Gastroesophageal sphincter (tissue), 4 donors: ENCODE measurements around the gene GCSH. TPM values are rescaled to one million over a fixed set of nuclear protein-coding genes. Genes with fewer than 3 reads are reported as not detected.

ENCODE experiments used
- ATAC-seq: fragments of 150-250 bp; one replicate; pipeline ENCODE4 v1.9.1; 2016; ENCODE audit warnings: mild to moderate bottlenecking, moderate library complexity
- H3K27ac ChIP-seq, 4 donors: fragments of 200-600 bp; sonication (generic) in 3 of 4; 1 replicate in 3 of 4; 2 replicates in 1 of 4; pipeline ENCODE4 v1.5.1; 2016 to 2019
- H3K27me3 ChIP-seq: fragments of 200-600 bp; sonication (generic); one replicate; pipeline ENCODE4 v1.5.1; 2019
- H3K36me3 ChIP-seq, 2 donors: fragments of 200-600 bp; sonication (generic); one replicate each; pipeline ENCODE4 v1.5.1; 2019; ENCODE audit warnings: control low read depth in 1 of 2
- H3K4me1 ChIP-seq, 3 donors: fragments of 200-600 bp; sonication (generic); 1 replicate in 2 of 3; 2 replicates in 1 of 3; pipeline ENCODE4 v1.5.1; 2016 to 2019; ENCODE audit warnings: control low read depth in 2 of 3
- H3K4me3 ChIP-seq, 2 donors: fragments of 200-600 bp; sonication (generic); one replicate each; pipeline ENCODE4 v1.5.1; 2019; ENCODE audit warnings: mild to moderate bottlenecking in 1 of 2, moderate library complexity in 1 of 2
- H3K9me3 ChIP-seq, 3 donors: fragments of 200-600 bp; sonication (generic); one replicate each; pipeline ENCODE4 v1.5.1; 2017 to 2019; ENCODE audit warnings: control low read depth in 2 of 3
- CTCF ChIP-seq, 4 experiments: fragments of 200-600 bp in 2 of 4; fragments of 450-650 bp in 2 of 4; sonication (generic) in 1 of 4; IDR thresholded peaks; one replicate each; pipeline ENCODE4 v1.5.1; 2017 to 2019; ENCODE audit warnings: antibody characterized with exemption in 4 of 4, mild to moderate bottlenecking in 2 of 4, moderate library complexity in 2 of 4
- EP300 ChIP-seq: sonication (generic); formaldehyde crosslinking; IDR thresholded peaks from one replicate; pipeline ENCODE4 v1.6.1; 2017; ENCODE audit warnings: antibody characterized with exemption, mild to moderate bottlenecking
- POLR2A ChIP-seq, 2 donors: fragments of 450-650 bp; IDR thresholded peaks; one replicate each; pipeline ENCODE4 v1.6.1; 2017; ENCODE audit warnings: antibody characterized with exemption in 2 of 2, mild to moderate bottlenecking in 2 of 2, moderate library complexity in 1 of 2
- POLR2AphosphoS5 ChIP-seq: sonication (generic); formaldehyde crosslinking; IDR thresholded peaks from one replicate; pipeline ENCODE4 v1.6.1; 2017; ENCODE audit warnings: antibody characterized with exemption
- whole genome bisulfite sequencing, 2 donors: methylation state at CpG; one replicate each; pipeline ENCODE4 v1.1.5; 2018; ENCODE audit warnings: low coverage in 1 of 2; 5-methylcytosine and 5-hydroxymethylcytosine counted together
- total RNA-seq, 4 donors: library from RNA; depleted of rRNA; stranded (reverse); fragments of >200 nt; gene quantifications; one replicate each; pipeline ENCODE4 v1.1.0, GENCODE V29; 2016

Gene GCSH
- total RNA-seq, 4 donors from 2014 or later = 11.8 to 22.4 (median 12.8) TPM

GRCh38 chr16:81101702-81102101 is 5.5 kb upstream of the GCSH start:
- Histone ChIP-seq H3K27me3 (no peaks in the 10 kb centered on the region), H3K27ac (no peak overlapping the region), H3K9me3 (no peaks in the 10 kb centered on the region), H3K4me1 (peaks cover 0 to 6% (median 0%) of the 10 kb centered on the region in 3 donors), H3K36me3 (no peaks in the 10 kb centered on the region), H3K4me3 (no peak overlapping the region)
- 87 to 100% methylated on average over 4 of the region's 9 CpGs for WGBS, 2 donors
- ATAC-seq = no peak
- no peak for TF ChIP-seq EP300
- TF ChIP-seq POLR2A (IDR thresholded peaks at IDR 0.05) = no peak
- TF ChIP-seq CTCF (IDR thresholded peaks at IDR 0.05) = no peak
- TF ChIP-seq POLR2AphosphoS5 = no peak

GRCh38 chr16:81099958-81100357 is 3.8 kb upstream of the GCSH start:
- no peak for ATAC-seq
- H3K9me3 ChIP-seq = no peaks in the 10 kb centered on the region
- no peaks in the 10 kb centered on the region for H3K36me3 ChIP-seq
- no peaks in the 10 kb centered on the region for H3K27me3 ChIP-seq
- H3K27ac ChIP-seq = no peak overlapping the region
- H3K4me3 ChIP-seq = no peak overlapping the region
- H3K4me1 ChIP-seq = peaks cover 0 to 10% (median 0%) of the 10 kb centered on the region in 3 donors
- no peak for TF ChIP-seq EP300
- no peak for TF ChIP-seq POLR2AphosphoS5
- TF ChIP-seq CTCF (IDR thresholded peaks at IDR 0.05) = no peak
- TF ChIP-seq POLR2A (IDR thresholded peaks at IDR 0.05) = no peak

GRCh38 chr16:81097230-81097629 is 1.0 kb upstream of the GCSH start:
- 87 to 97% methylated on average over 6 of the region's 6 CpGs for WGBS, 2 donors
- H3K27ac ChIP-seq = peak overlapping the region in 2 of 4 donors; percentile 84 to 90
- TF ChIP-seq EP300 = no peak
- TF ChIP-seq POLR2AphosphoS5 = no peak
- TF ChIP-seq POLR2A (IDR thresholded peaks at IDR 0.05) = no peak
- no peak for TF ChIP-seq CTCF (IDR thresholded peaks at IDR 0.05)
- H3K4me3 ChIP-seq = no peak overlapping the region
- no peaks in the 10 kb centered on the region for H3K9me3 ChIP-seq
- ATAC-seq = no peak
- no peaks in the 10 kb centered on the region for H3K27me3 ChIP-seq
- H3K4me1 ChIP-seq = peaks cover 0 to 16% (median 0%) of the 10 kb centered on the region in 3 donors
- no peaks in the 10 kb centered on the region for H3K36me3 ChIP-seq

GRCh38 chr16:81096715-81097208 is 567 bp upstream of the GCSH start:
- peak overlapping the region in 3 of 4 donors; percentile 73 to 90 (median 84) for H3K27ac ChIP-seq
- no peak for ATAC-seq
- 39 to 40% methylated on average over 5 to 6 of the region's 8 CpGs for WGBS, 2 donors
- H3K9me3 ChIP-seq = no peaks in the 10 kb centered on the region
- TF ChIP-seq CTCF (IDR thresholded peaks at IDR 0.05) (no peak), POLR2A (IDR thresholded peaks at IDR 0.05) (no peak), POLR2AphosphoS5 (no peak), EP300 (no peak)
- H3K36me3 ChIP-seq = no peaks in the 10 kb centered on the region
- H3K4me1 ChIP-seq = peaks cover 0 to 16% (median 0%) of the 10 kb centered on the region in 3 donors
- peak overlapping the region in 1 of 2 donors; percentile 84 for H3K4me3 ChIP-seq
- no peaks in the 10 kb centered on the region for H3K27me3 ChIP-seq

GRCh38 chr16:81095653-81095952 is 592 bp downstream of the GCSH start:
- Histone ChIP-seq H3K36me3 (no peaks in the 10 kb centered on the region), H3K27ac (peak overlapping the region; percentile 52 to 90 (median 84)), H3K4me3 (peak overlapping the region; percentile 84), H3K4me1 (peaks cover 0 to 16% (median 0%) of the 10 kb centered on the region in 3 donors), H3K27me3 (no peaks in the 10 kb centered on the region), H3K9me3 (no peaks in the 10 kb centered on the region)
- TF ChIP-seq POLR2AphosphoS5 (no peak), POLR2A (IDR thresholded peaks at IDR 0.05) (no peak), EP300 (no peak), CTCF (IDR thresholded peaks at IDR 0.05) (no peak)
- ATAC-seq = no peak
- WGBS, 2 donors = 0% methylated on average over 17 of the region's 22 CpGs; no CpG with 5 or more reads in 1 of the 2 donors
